ENCODE results near the gene IGSF3.

DNA sequence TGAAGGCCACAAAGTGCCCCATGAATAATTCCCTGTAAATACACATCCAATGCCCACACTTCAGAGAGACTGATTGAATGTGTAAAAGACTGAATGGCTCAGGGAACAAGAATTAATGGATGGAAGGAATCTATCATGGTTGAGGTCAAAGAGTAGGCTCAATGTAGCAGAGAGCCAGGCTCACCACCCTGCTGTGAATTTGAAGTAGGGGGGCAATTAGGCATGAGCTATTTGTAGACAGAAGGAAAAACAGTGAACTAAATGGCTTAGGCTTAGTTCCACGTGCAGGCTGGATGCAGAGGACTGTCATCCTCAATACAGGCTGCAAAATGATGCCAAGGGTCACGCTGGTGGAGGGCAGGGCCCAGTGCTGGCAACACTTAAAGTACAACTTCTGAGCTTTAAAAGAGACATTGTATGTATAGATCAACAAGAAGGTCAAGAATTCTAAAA, 22.9 kb upstream of the IGSF3 start:
- TF ChIP-seq EZH2 (IDR thresholded peaks at IDR 0.05) (no peak), POLR2AphosphoS5 (IDR thresholded peaks at IDR 0.05; ENCODE audit: borderline replicate concordance, low read depth, low read length) (no peak), FOXP2 (optimal IDR thresholded peaks at IDR 0.05; ENCODE audit: control extremely low read depth, extremely low read length, insufficient read depth) (no peak)
